ENCODE results near the gene SIPA1L3.

The SIPA1L3 gene

GRCh38 chr19:37929355-37929923 is 22.4 kb downstream of the SIPA1L3 start:
- H3K27ac ChIP-seq = no peak overlapping the region
- TF ChIP-seq ZFX (IDR thresholded peaks at IDR 0.05) = no peak
- TF ChIP-seq CTCF (conservative IDR thresholded peaks at IDR 0.05) = no peak

- H3K27ac ChIP-seq = no peak overlapping the region
- TF ChIP-seq ZFX (IDR thresholded peaks at IDR 0.05) (no peak), CTCF (conservative IDR thresholded peaks at IDR 0.05) (no peak)
These were observed 23.4 kb downstream of the SIPA1L3 start for GRCh38 chr19:37930416-37930815.

- TF ChIP-seq ZFX (IDR thresholded peaks at IDR 0.05) (no peak), CTCF (conservative IDR thresholded peaks at IDR 0.05) (no peak)
- H3K27ac ChIP-seq = peak overlapping the region; percentile 52
These were observed 25.1 kb downstream of the SIPA1L3 start for GRCh38 chr19:37931881-37932655.

- TF ChIP-seq ZFX (IDR thresholded peaks at IDR 0.05) (no peak), CTCF (conservative IDR thresholded peaks at IDR 0.05) (no peak)
- peak overlapping the region; percentile 52 for H3K27ac ChIP-seq
These were observed 26.3 kb downstream of the SIPA1L3 start for GRCh38 chr19:37932985-37933936.

- TF ChIP-seq CTCF (conservative IDR thresholded peaks at IDR 0.05) = no peak
- TF ChIP-seq ZFX (IDR thresholded peaks at IDR 0.05) = no peak
- peak overlapping the region; percentile 52; the same call in 1 of the 2 replicates for H3K27ac ChIP-seq
These were observed 26.9 kb downstream of the SIPA1L3 start for GRCh38 chr19:37933937-37934358.

- TF ChIP-seq CTCF (conservative IDR thresholded peaks at IDR 0.05) = no peak
- TF ChIP-seq ZFX (IDR thresholded peaks at IDR 0.05) = no peak
- H3K27ac ChIP-seq = peak overlapping the region; percentile 28; the same call in 1 of the 2 replicates
These were observed 28.3 kb downstream of the SIPA1L3 start for GRCh38 chr19:37935341-37935740.

Data from C4-2B (cell line).